Suprapubic skin (tissue), 4 donors: ENCODE data around the gene MANBA. TPM values are rescaled to one million over a fixed set of nuclear protein-coding genes. Genes with fewer than 3 reads are reported as not detected.
"Not testable (repeated sequence)": the region's sequence is repeated elsewhere in the genome, so short reads cannot be mapped to it uniquely, and the experiment has no call there.

Source experiments
- DNase-seq, 2 donors: peaks; one replicate each; pipeline ENCODE4 v3.0.0-alpha.2; 2019; ENCODE audit warnings: low spot score in 2 of 2
- H3K27ac ChIP-seq: fragments of 200-600 bp; sonication (generic); one replicate; pipeline ENCODE4 v1.5.1; 2019
- H3K27me3 ChIP-seq: fragments of 200-600 bp; sonication (generic); one replicate; pipeline ENCODE4 v1.5.1; 2019
- H3K36me3 ChIP-seq: fragments of 200-600 bp; sonication (generic); one replicate; pipeline ENCODE4 v1.5.1; 2019
- H3K4me1 ChIP-seq: fragments of 200-600 bp; sonication (generic); one replicate; pipeline ENCODE4 v1.5.1; 2019
- H3K4me3 ChIP-seq: fragments of 200-600 bp; sonication (generic); one replicate; pipeline ENCODE4 v1.5.1; 2019; ENCODE audit warnings: mild to moderate bottlenecking
- H3K9me3 ChIP-seq: fragments of 200-600 bp; sonication (generic); one replicate; pipeline ENCODE4 v1.5.1; 2019
- EP300 ChIP-seq: sonication (generic); formaldehyde crosslinking; IDR thresholded peaks from one replicate; pipeline ENCODE4 v1.6.1; 2017; ENCODE audit warnings: antibody characterized with exemption
- POLR2A ChIP-seq, 2 donors: fragments of 450-650 bp; IDR thresholded peaks; one replicate each; pipeline ENCODE4 v1.6.1; 2017; ENCODE audit warnings: antibody characterized with exemption in 2 of 2, mild to moderate bottlenecking in 2 of 2, moderate library complexity in 2 of 2
- POLR2AphosphoS5 ChIP-seq, 3 donors: sonication (generic); formaldehyde crosslinking; IDR thresholded peaks; one replicate each; pipeline ENCODE4 v1.6.1; 2017; ENCODE audit warnings: antibody characterized with exemption in 3 of 3
- WGBS: methylation state at CpG from one replicate; pipeline ENCODE4 v1.1.5; 2018; 5-methylcytosine and 5-hydroxymethylcytosine counted together
- total RNA-seq, 4 donors: library from RNA; depleted of rRNA; stranded (reverse); fragments of >200 nt; gene quantifications; one replicate each; pipeline ENCODE4 v1.1.0, GENCODE V29; 2016
- TF ChIP-seq, protein P1 (sequence below), 2 donors: fragments of 200-600 bp in 1 of 2; fragments of 450-650 bp in 1 of 2; sonication (generic) in 1 of 2; IDR thresholded peaks; one replicate each; pipeline ENCODE4 v1.5.1; 2016 to 2019; ENCODE audit warnings: antibody characterized with exemption in 2 of 2, mild to moderate bottlenecking in 1 of 2, moderate library complexity in 1 of 2

MANBA gene
- total RNA-seq, 4 donors from 2014 or later = 11.0 to 36.1 (median 21.1) TPM

- no peaks in the 10 kb centered on the region for H3K9me3 ChIP-seq
- H3K4me1 ChIP-seq = peaks cover 4% of the 10 kb centered on the region
- DNase-seq = no peak
- H3K4me3 ChIP-seq = no peak overlapping the region
- H3K27ac ChIP-seq = no peak overlapping the region
- no peak for TF ChIP-seq EP300
- TF ChIP-seq, protein P1, sequence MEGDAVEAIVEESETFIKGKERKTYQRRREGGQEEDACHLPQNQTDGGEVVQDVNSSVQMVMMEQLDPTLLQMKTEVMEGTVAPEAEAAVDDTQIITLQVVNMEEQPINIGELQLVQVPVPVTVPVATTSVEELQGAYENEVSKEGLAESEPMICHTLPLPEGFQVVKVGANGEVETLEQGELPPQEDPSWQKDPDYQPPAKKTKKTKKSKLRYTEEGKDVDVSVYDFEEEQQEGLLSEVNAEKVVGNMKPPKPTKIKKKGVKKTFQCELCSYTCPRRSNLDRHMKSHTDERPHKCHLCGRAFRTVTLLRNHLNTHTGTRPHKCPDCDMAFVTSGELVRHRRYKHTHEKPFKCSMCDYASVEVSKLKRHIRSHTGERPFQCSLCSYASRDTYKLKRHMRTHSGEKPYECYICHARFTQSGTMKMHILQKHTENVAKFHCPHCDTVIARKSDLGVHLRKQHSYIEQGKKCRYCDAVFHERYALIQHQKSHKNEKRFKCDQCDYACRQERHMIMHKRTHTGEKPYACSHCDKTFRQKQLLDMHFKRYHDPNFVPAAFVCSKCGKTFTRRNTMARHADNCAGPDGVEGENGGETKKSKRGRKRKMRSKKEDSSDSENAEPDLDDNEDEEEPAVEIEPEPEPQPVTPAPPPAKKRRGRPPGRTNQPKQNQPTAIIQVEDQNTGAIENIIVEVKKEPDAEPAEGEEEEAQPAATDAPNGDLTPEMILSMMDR (IDR thresholded peaks at IDR 0.05) = no peak
- no peak for TF ChIP-seq POLR2A (IDR thresholded peaks at IDR 0.05)
- no peak for TF ChIP-seq POLR2AphosphoS5 (IDR thresholded peaks at IDR 0.05)
- 61% methylated on average over 5 of the region's 5 CpGs for WGBS
- H3K36me3 ChIP-seq = peaks cover 4% of the 10 kb centered on the region
- H3K27me3 ChIP-seq = no peaks in the 10 kb centered on the region
Measured at GRCh38 chr4:102732678-102733077, 28.1 kb downstream of the MANBA start.

GRCh38 chr4:102730968-102731533 is 29.7 kb downstream of the MANBA start:
- DNase-seq = no peak
- H3K4me3 ChIP-seq = no peak overlapping the region
- WGBS = 95% methylated on average over 5 of the region's 5 CpGs

DNA sequence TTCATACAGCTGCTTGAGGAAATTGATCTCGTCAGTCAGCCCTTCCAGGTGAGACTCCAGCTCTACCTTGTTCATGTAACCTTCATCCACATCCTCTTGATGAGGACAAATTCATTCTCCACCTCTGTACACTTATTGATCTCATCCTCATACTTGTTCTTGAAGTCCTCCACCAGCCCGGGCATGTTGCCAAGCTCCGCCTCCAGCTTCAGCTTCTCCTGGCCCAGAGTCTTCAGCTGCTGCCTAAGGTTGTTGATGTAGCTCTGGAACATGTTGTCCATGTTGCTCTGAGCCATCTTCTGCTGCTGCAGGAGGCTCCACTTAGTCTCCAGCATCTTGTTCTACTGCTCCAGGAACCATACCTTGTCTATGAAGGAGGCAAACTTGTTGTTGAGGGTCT is 31.3 kb downstream of the MANBA start:
- not testable (repeated sequence) for DNase-seq, H3K27me3 ChIP-seq, H3K36me3 ChIP-seq, H3K4me3 ChIP-seq, H3K4me1 ChIP-seq, H3K27ac ChIP-seq, H3K9me3 ChIP-seq
- WGBS = 93% methylated on average over 3 of the region's 3 CpGs

More at GRCh38 chr4:102730968-102731533, 29.7 kb downstream of the MANBA start:
- Histone ChIP-seq H3K4me1 (peaks cover 4% of the 10 kb centered on the region), H3K9me3 (no peaks in the 10 kb centered on the region), H3K27ac (no peak overlapping the region), H3K36me3 (peaks cover 4% of the 10 kb centered on the region), H3K27me3 (no peaks in the 10 kb centered on the region)
- TF ChIP-seq POLR2A (IDR thresholded peaks at IDR 0.05) (no peak), EP300 (no peak), POLR2AphosphoS5 (IDR thresholded peaks at IDR 0.05) (no peak)
- TF ChIP-seq, protein P1 (IDR thresholded peaks at IDR 0.05) = no peak

DNA sequence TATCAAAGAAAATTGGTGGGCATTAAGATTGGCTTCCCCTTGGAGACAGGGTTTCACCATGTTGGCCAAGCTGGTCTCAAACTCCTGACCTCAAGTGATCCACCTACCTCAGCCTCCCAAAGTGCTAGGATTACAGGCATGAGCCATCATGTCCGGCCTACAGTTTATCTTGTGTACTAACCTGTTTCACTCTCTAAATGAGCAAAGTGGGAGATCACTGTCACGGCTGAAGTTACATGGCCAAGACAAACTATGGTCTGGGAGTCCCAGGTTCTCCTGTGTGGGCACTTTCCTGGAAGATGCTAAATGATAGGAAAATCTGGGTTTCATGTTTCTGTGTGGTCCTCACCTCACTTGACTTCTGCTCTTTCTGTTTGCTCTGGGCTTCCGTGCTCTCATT is 33.8 kb downstream of the MANBA start:
- not testable (repeated sequence) for H3K4me1 ChIP-seq, DNase-seq, H3K4me3 ChIP-seq, H3K27me3 ChIP-seq, H3K36me3 ChIP-seq, H3K9me3 ChIP-seq, H3K27ac ChIP-seq
- 85% methylated on average over 3 of the region's 3 CpGs for WGBS

DNA sequence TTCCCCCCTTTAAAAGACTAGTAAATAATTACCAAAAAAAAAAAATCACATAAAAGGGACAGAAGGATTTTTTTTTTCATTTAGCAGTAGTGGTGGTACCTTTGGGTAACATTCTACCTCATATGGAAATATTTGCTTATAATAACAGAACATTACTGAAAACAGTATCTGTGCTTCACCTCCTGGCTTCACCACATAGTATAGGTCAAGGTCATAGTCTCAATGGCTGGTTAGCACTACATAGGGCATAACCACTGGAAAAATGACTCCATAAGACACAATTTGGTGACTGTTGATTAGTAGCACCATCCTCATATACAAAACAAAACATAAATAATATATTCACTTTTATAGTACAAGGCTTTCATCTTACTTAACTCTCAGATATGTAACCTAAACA is 34.7 kb downstream of the MANBA start:
- H3K27ac ChIP-seq = no peak overlapping the region
- no peaks in the 10 kb centered on the region for H3K9me3 ChIP-seq
- no peaks in the 10 kb centered on the region for H3K4me1 ChIP-seq
- no peak for DNase-seq
- TF ChIP-seq EP300 = no peak
- no peak for TF ChIP-seq POLR2A (IDR thresholded peaks at IDR 0.05)
- TF ChIP-seq, protein P1 (IDR thresholded peaks at IDR 0.05) = no peak
- no peak for TF ChIP-seq POLR2AphosphoS5 (IDR thresholded peaks at IDR 0.05)
- no peak overlapping the region for H3K4me3 ChIP-seq
- H3K27me3 ChIP-seq = no peaks in the 10 kb centered on the region
- peaks cover 5% of the 10 kb centered on the region for H3K36me3 ChIP-seq

GRCh38 chr4:102725229-102725628 is 35.5 kb downstream of the MANBA start:
- WGBS = 81% methylated on average over 3 of the region's 3 CpGs
- TF ChIP-seq, protein P1 (IDR thresholded peaks at IDR 0.05) = no peak
- no peak for TF ChIP-seq EP300
- no peak for TF ChIP-seq POLR2A (IDR thresholded peaks at IDR 0.05)
- no peak for TF ChIP-seq POLR2AphosphoS5 (IDR thresholded peaks at IDR 0.05)
- Histone ChIP-seq H3K36me3 (peaks cover 5% of the 10 kb centered on the region), H3K27me3 (no peaks in the 10 kb centered on the region), H3K27ac (no peak overlapping the region), H3K4me3 (no peak overlapping the region), H3K4me1 (no peaks in the 10 kb centered on the region), H3K9me3 (no peaks in the 10 kb centered on the region)
- DNase-seq = no peak
